ENCODE measurements around the gene PRKCE. TPM values are rescaled to one million over a fixed set of nuclear protein-coding genes. Genes with fewer than 3 reads are reported as not detected.

Gene PRKCE
- total and polyA plus RNA-seq, 2 of the 8 experiments (the other 6 are each of a cell fraction or from before 2014, with no cell fraction given), result 0.54 to 2.1 TPM

- no peak overlapping the region for H3K14ac ChIP-seq (ENCODE audit: insufficient read length)
- H3K4ac ChIP-seq (replicated peaks; ENCODE audit: insufficient read length, low read depth, low read length), result no peak overlapping the region
- no peak overlapping the region for H3K56ac ChIP-seq (replicated peaks; ENCODE audit: insufficient read length, low read depth, low read length)
- H3K4me2 ChIP-seq (ENCODE audit: insufficient read depth in 1 of 2, low read depth in 2 of 2, low read length in 2 of 2), result no peak overlapping the region; a peak in 1 of 4 replicates
- no peaks in the 10 kb centered on the region; the same call in 1 of the 2 replicates for H3K79me1 ChIP-seq (ENCODE audit: low read depth, low read length)
- no peak overlapping the region for H2BK120ac ChIP-seq (replicated peaks; ENCODE audit: low read depth, low read length)
- H3K23ac ChIP-seq (ENCODE audit: insufficient read length), result no peak overlapping the region
- H2BK20ac ChIP-seq (ENCODE audit: low read length), result no peak overlapping the region
- no peak overlapping the region for H3K18ac ChIP-seq (ENCODE audit: extremely low read depth, low read length)
- WGBS, 2 experiments (ENCODE audit: extremely low coverage in 1 of 2, insufficient coverage in 1 of 2, insufficient read length in 1 of 2, insufficient replicate concordance in 2 of 2, low coverage in 1 of 2, low lambda C conversion rate in 2 of 2, missing lambda C conversion rate in 1 of 2), result 76% methylated on average over 2 of the region's 2 CpGs; no CpG with 5 or more reads in 1 of the 2 experiments
- H2AK5ac ChIP-seq (ENCODE audit: low read depth, low read length), result no peak overlapping the region
- no peak overlapping the region for H2BK5ac ChIP-seq (ENCODE audit: low read depth, low read length)
- no peak overlapping the region for H3K9ac ChIP-seq (replicated peaks in 1 of 4; ENCODE audit: extremely low read depth in 1 of 4, low read depth in 3 of 4, low read length in 3 of 4)
- H3K4me3 ChIP-seq (ENCODE audit: extremely low read depth in 1 of 4, insufficient read depth in 2 of 4, low read depth in 3 of 4, low read length in 4 of 4), result no peak overlapping the region
- no peak overlapping the region for H4K5ac ChIP-seq (ENCODE audit: insufficient read length, low read depth, low read length)
- H4K20me1 ChIP-seq (replicated peaks in 1 of 2; ENCODE audit: control insufficient read depth in 1 of 2, insufficient read depth in 2 of 2, low read length in 2 of 2), result no peaks in the 10 kb centered on the region
- FAIRE-seq (no peak), DNase-seq (ENCODE audit: low read depth in 1 of 2, low spot score in 2 of 2) (no peak)
- no peak overlapping the region for H2BK15ac ChIP-seq (ENCODE audit: low read length)
- peaks cover 0 to 3% (median 0%) of the 10 kb centered on the region in 4 experiments; a peak in 1 of 7 replicates for H3K4me1 ChIP-seq (replicated peaks in 1 of 4; ENCODE audit: control insufficient read depth in 3 of 4, insufficient read depth in 4 of 4, low read length in 3 of 4)
- H3K9me3 ChIP-seq (ENCODE audit: insufficient read depth in 2 of 2, low read depth in 1 of 2, low read length in 1 of 2), result no peaks in the 10 kb centered on the region
- CTCF ChIA-PET (ENCODE audit: partially characterized antibody), result no interaction called here
- no peaks in the 10 kb centered on the region for H3K36me3 ChIP-seq (ENCODE audit: control insufficient read depth in 2 of 4, insufficient read depth in 4 of 4, low read length in 3 of 4)
- H4K8ac ChIP-seq (ENCODE audit: extremely low read depth, insufficient read depth, low read length), result no peak overlapping the region
- H3K27me3 ChIP-seq (replicated peaks in 1 of 4; ENCODE audit: control insufficient read depth in 3 of 4, extremely low read depth in 1 of 4, insufficient read depth in 3 of 4, low read length in 3 of 4), result no peaks in the 10 kb centered on the region
- no peak overlapping the region for H2BK12ac ChIP-seq (ENCODE audit: low read depth, low read length)
- no peak overlapping the region for H4K91ac ChIP-seq (replicated peaks; ENCODE audit: insufficient read length, low read length)
- H3K23me2 ChIP-seq (ENCODE audit: low read depth, low read length), result no peaks in the 10 kb centered on the region
- H3K27ac ChIP-seq (ENCODE audit: low read depth, low read length), result no peak overlapping the region
- POLR2A ChIA-PET (ENCODE audit: partially characterized antibody), result interaction anchor here (1.1 kb wide), 1 partner anchor 40 kb away, joined by 3 read pairs; no protein-coding TSS in a partner anchor
- peaks cover 0 to 28% of the 10 kb centered on the region in 2 experiments; a peak in 2 of 4 replicates for H3K79me2 ChIP-seq (ENCODE audit: control insufficient read depth in 1 of 2, insufficient read depth in 2 of 2, low read length in 2 of 2)
- no peak overlapping the region for H2AFZ ChIP-seq (ENCODE audit: low read length)
- TF ChIP-seq BRCA1 (IDR thresholded peaks at IDR 0.05; ENCODE audit: low read depth, low read length), result no peak
- TF ChIP-seq PHF8 (conservative IDR thresholded peaks at IDR 0.05; ENCODE audit: low read depth, low read length), result no peak
- no peak for TF ChIP-seq ATF3 (IDR thresholded peaks at IDR 0.05; ENCODE audit: insufficient read depth, low read depth, low read length)
- TF ChIP-seq E2F6 (IDR thresholded peaks at IDR 0.05), result no peak
Observed at GRCh38 chr2:45612285-45612684, 39.2 kb upstream of the PRKCE start.
